ENCODE measurements around the gene VN1R5.

DNA sequence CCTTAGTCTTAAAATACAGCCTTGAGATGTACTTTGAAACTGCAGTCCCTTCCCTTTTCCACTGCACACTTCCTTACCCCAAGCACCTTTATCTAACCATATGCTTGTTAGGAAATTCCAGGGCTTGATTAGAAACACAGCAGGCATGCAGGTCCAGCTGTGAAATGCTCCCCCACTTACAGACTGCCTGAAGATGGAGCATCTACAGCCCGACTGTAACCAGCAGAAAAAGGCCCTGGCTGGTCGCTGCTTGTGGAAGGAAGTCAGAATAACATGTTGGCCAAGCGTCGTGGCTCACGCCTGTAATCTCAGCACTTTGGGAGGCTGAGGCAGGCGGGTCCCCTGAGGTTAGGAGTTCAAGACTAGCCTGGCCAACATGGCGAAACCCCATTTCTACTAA lies 37.2 kb downstream of the VN1R5 start:
- no peak for TF ChIP-seq CTCF (IDR thresholded peaks at IDR 0.05; ENCODE audit: insufficient read depth, low read length, poor library complexity, severe bottlenecking)
- no peak for TF ChIP-seq EZH2phosphoT487 (conservative IDR thresholded peaks at IDR 0.05; ENCODE audit: low read length)
